ENCODE data around the gene ACOX2. TPM values are rescaled to one million over a fixed set of nuclear protein-coding genes. Genes with fewer than 3 reads are reported as not detected.

ACOX2 gene
- total RNA-seq, 1 experiment from 2014 or later = 9.5 TPM

GRCh38 chr3:58521917-58522631 lies 14.9 kb downstream of the ACOX2 start:
- Mint-ChIP-seq H3K4me1 (ENCODE audit: low read depth, unreplicated experiment) (peaks cover 27% of the 10 kb centered on the region), H3K27ac (ENCODE audit: unreplicated experiment) (no peak overlapping the region), H3K36me3 (ENCODE audit: insufficient read depth, unreplicated experiment) (peaks cover 5% of the 10 kb centered on the region), H3K27me3 (ENCODE audit: insufficient read depth, unreplicated experiment) (no peaks in the 10 kb centered on the region), H3K4me3 (ENCODE audit: unreplicated experiment) (no peak overlapping the region), H3K9me3 (ENCODE audit: unreplicated experiment) (no peaks in the 10 kb centered on the region)
- Histone ChIP-seq H3K9me3 (no peaks in the 10 kb centered on the region), H3K4me1 (peaks cover 62% of the 10 kb centered on the region), H3K36me3 (ENCODE audit: control insufficient read depth, insufficient read depth, low read length) (no peaks in the 10 kb centered on the region), H3K27me3 (replicated peaks; ENCODE audit: control insufficient read depth, insufficient read depth, low read length) (no peaks in the 10 kb centered on the region), H3K4me3 (ENCODE audit: low read depth, low read length) (no peak overlapping the region)
- no peak for TF ChIP-seq CTCF (IDR thresholded peaks at IDR 0.05; ENCODE audit: insufficient read depth in 1 of 2, low read depth in 1 of 2, low read length in 1 of 2, severe bottlenecking in 1 of 2, unreplicated experiment in 1 of 2)
- CTCF ChIA-PET = interaction anchor here (1.3 to 1.8 kb wide), 2 partner anchors 14 to 30 kb away, joined by 3 to 4 read pairs; partner anchors contain the start of gene KCTD6
- POLR2A ChIA-PET = no interaction called here
- no TSS peak for BruUV-seq (replicated peaks)
- intact Hi-C loops (cut with micrococcal nuclease; ENCODE audit: unreplicated experiment) = no loop called here
- peak in 1 of 2 experiments; percentile 38 for DNase-seq

GRCh38 chr3:58521336-58521670 lies 15.7 kb downstream of the ACOX2 start:
- Histone ChIP-seq H3K4me3 (ENCODE audit: low read depth, low read length) (no peak overlapping the region), H3K9me3 (no peaks in the 10 kb centered on the region), H3K4me1 (peaks cover 56% of the 10 kb centered on the region), H3K27me3 (replicated peaks; ENCODE audit: control insufficient read depth, insufficient read depth, low read length) (no peaks in the 10 kb centered on the region), H3K36me3 (ENCODE audit: control insufficient read depth, insufficient read depth, low read length) (no peaks in the 10 kb centered on the region)
- Mint-ChIP-seq H3K4me3 (ENCODE audit: unreplicated experiment) (no peak overlapping the region), H3K4me1 (ENCODE audit: low read depth, unreplicated experiment) (peaks cover 22% of the 10 kb centered on the region), H3K27ac (ENCODE audit: unreplicated experiment) (no peak overlapping the region), H3K9me3 (ENCODE audit: unreplicated experiment) (no peaks in the 10 kb centered on the region), H3K27me3 (ENCODE audit: insufficient read depth, unreplicated experiment) (no peaks in the 10 kb centered on the region), H3K36me3 (ENCODE audit: insufficient read depth, unreplicated experiment) (no peaks in the 10 kb centered on the region)
- intact Hi-C loops (cut with micrococcal nuclease; ENCODE audit: unreplicated experiment) = no loop called here
- POLR2A ChIA-PET = no interaction called here
- CTCF ChIA-PET = interaction anchor here (1.3 kb wide), 1 partner anchor 29 kb away, joined by 3 read pairs; the partner anchor contains the start of gene KCTD6
- TF ChIP-seq CTCF (IDR thresholded peaks at IDR 0.05; ENCODE audit: insufficient read depth in 1 of 2, low read depth in 1 of 2, low read length in 1 of 2, severe bottlenecking in 1 of 2, unreplicated experiment in 1 of 2) = no peak
- DNase-seq = no peak
- no TSS peak for BruUV-seq (replicated peaks)

GRCh38 chr3:58520403-58521335 lies 16.3 kb downstream of the ACOX2 start:
- H3K27me3 ChIP-seq (replicated peaks; ENCODE audit: control insufficient read depth, insufficient read depth, low read length) = no peaks in the 10 kb centered on the region
- Mint-ChIP-seq H3K4me1 (ENCODE audit: low read depth, unreplicated experiment) (peaks cover 22% of the 10 kb centered on the region), H3K36me3 (ENCODE audit: insufficient read depth, unreplicated experiment) (no peaks in the 10 kb centered on the region), H3K4me3 (ENCODE audit: unreplicated experiment) (no peak overlapping the region), H3K27me3 (ENCODE audit: insufficient read depth, unreplicated experiment) (no peaks in the 10 kb centered on the region), H3K27ac (ENCODE audit: unreplicated experiment) (no peak overlapping the region), H3K9me3 (ENCODE audit: unreplicated experiment) (no peaks in the 10 kb centered on the region)
- BruUV-seq (replicated peaks) = no TSS peak
- H3K4me1 ChIP-seq = peaks cover 56% of the 10 kb centered on the region
- ChIA-PET POLR2A (no interaction called here), CTCF (no interaction called here)
- no peaks in the 10 kb centered on the region for H3K36me3 ChIP-seq (ENCODE audit: control insufficient read depth, insufficient read depth, low read length)
- no peak for TF ChIP-seq CTCF (IDR thresholded peaks at IDR 0.05; ENCODE audit: insufficient read depth in 1 of 2, low read depth in 1 of 2, low read length in 1 of 2, severe bottlenecking in 1 of 2, unreplicated experiment in 1 of 2)
- no peak overlapping the region for H3K4me3 ChIP-seq (ENCODE audit: low read depth, low read length)
- H3K9me3 ChIP-seq = no peaks in the 10 kb centered on the region
- no peak for DNase-seq
- intact Hi-C loops (cut with micrococcal nuclease; ENCODE audit: unreplicated experiment) = loop anchor here (1.0 kb wide), 1 partner anchor 12 kb away; no protein-coding TSS in a partner anchor

Data from Caco-2 (cell line).